ENCODE measurements around the gene PRAMEF33.
"Not testable (repeated sequence)": the region's sequence is repeated elsewhere in the genome, so short reads cannot be mapped to it uniquely, and the experiment has no call there.

- TF ChIP-seq RAD21 (IDR thresholded peaks at IDR 0.05; ENCODE audit: low read depth); YY1 (IDR thresholded peaks at IDR 0.05; ENCODE audit: low read depth); REST (IDR thresholded peaks at IDR 0.05; ENCODE audit: low read depth); MAX (IDR thresholded peaks at IDR 0.05); TEAD4 (IDR thresholded peaks at IDR 0.05); CEBPB (IDR thresholded peaks at IDR 0.05); EP300 (IDR thresholded peaks at IDR 0.05; ENCODE audit: borderline replicate concordance); TAF1 (IDR thresholded peaks at IDR 0.05; ENCODE audit: low read depth): not testable (repeated sequence)
Measured at GRCh38 chr1:13315281-13315680, 11.9 kb downstream of the PRAMEF33 start, which contains the start of gene PRAMEF15.

Data from Ishikawa (cell line).